Mesenchymal stem cell (in vitro differentiated cells and primary cell): Measurements from ENCODE around the gene ZBTB48.

ENCODE experiments used
- DNase-seq: peaks from one replicate; pipeline ENCODE4 v3.0.0-alpha.2; 2013
- H2AFZ ChIP-seq: one replicate; pipeline ENCODE4 v1.6.1; 2013; ENCODE audit warnings: low read depth, mild to moderate bottlenecking, control low read depth, inconsistent platforms, low read length, moderate library complexity
- H2AK5ac ChIP-seq: 2 replicates; pipeline ENCODE4 v1.6.1; 2013; ENCODE audit warnings: low read length, moderate library complexity, mild to moderate bottlenecking, inconsistent platforms; ENCODE audit not compliant: severe bottlenecking
- H2BK120ac ChIP-seq: one replicate; pipeline ENCODE4 v1.6.1; 2013; ENCODE audit warnings: low read depth, mild to moderate bottlenecking, inconsistent platforms, low read length, moderate library complexity
- H2BK12ac ChIP-seq, 2 experiments: one replicate each; pipeline ENCODE4 v1.6.1; 2013; ENCODE audit warnings: inconsistent platforms in 2 of 2, low read length in 2 of 2, mild to moderate bottlenecking in 2 of 2, moderate library complexity in 2 of 2, control low read depth in 1 of 2
- H2BK15ac ChIP-seq: one replicate; pipeline ENCODE4 v1.6.1; 2013; ENCODE audit warnings: mild to moderate bottlenecking, low read depth, inconsistent platforms; ENCODE audit not compliant: poor library complexity, severe bottlenecking
- H2BK5ac ChIP-seq: 2 replicates; pipeline ENCODE4 v1.6.1; 2013; ENCODE audit warnings: low read depth, mild to moderate bottlenecking, low read length, control low read depth, inconsistent platforms; ENCODE audit not compliant: poor library complexity, severe bottlenecking
- H3K14ac ChIP-seq, 2 experiments: one replicate each; pipeline ENCODE4 v1.6.1; 2013; ENCODE audit warnings: inconsistent platforms in 2 of 2, low read length in 2 of 2, control low read depth in 1 of 2, mild to moderate bottlenecking in 1 of 2, moderate library complexity in 1 of 2
- H3K18ac ChIP-seq, 2 experiments: one replicate each; pipeline ENCODE4 v1.6.1; 2013; ENCODE audit warnings: inconsistent platforms in 2 of 2, low read length in 2 of 2, control low read depth in 1 of 2, low read depth in 1 of 2, mild to moderate bottlenecking in 1 of 2
- H3K23ac ChIP-seq, 2 experiments: one replicate each; pipeline ENCODE4 v1.6.1; 2013; ENCODE audit warnings: inconsistent platforms in 2 of 2, low read length in 2 of 2, mild to moderate bottlenecking in 2 of 2, moderate library complexity in 2 of 2, control low read depth in 1 of 2
- H3K27ac ChIP-seq: 2 replicates; pipeline ENCODE4 v1.5.1; 2013; ENCODE audit warnings: mild to moderate bottlenecking, moderate library complexity, low read length, control low read depth, inconsistent platforms; ENCODE audit not compliant: poor library complexity, severe bottlenecking
- H3K27me3 ChIP-seq, 2 experiments: 2 replicates each; pipeline versions ENCODE4 v1.6.1 to v1.7.0; 2013; ENCODE audit warnings: low read length in 2 of 2, mild to moderate bottlenecking in 2 of 2, moderate library complexity in 2 of 2, control low read depth in 1 of 2, inconsistent platforms in 1 of 2; ENCODE audit not compliant: control insufficient read depth in 1 of 2, insufficient read depth in 1 of 2
- H3K36me3 ChIP-seq, 2 experiments: 2 replicates each; pipeline versions ENCODE4 v1.6.1 to v1.7.0; 2013; ENCODE audit warnings: low read length in 2 of 2, control low read depth in 1 of 2, inconsistent platforms in 1 of 2, low read depth in 1 of 2, mild to moderate bottlenecking in 1 of 2; ENCODE audit not compliant: insufficient read depth in 2 of 2, control insufficient read depth in 1 of 2
- H3K4ac ChIP-seq, 2 experiments: one replicate each; pipeline ENCODE4 v1.6.1; 2013; ENCODE audit warnings: inconsistent platforms in 2 of 2, low read length in 2 of 2, mild to moderate bottlenecking in 2 of 2, moderate library complexity in 2 of 2, control low read depth in 1 of 2, low read depth in 1 of 2
- H3K4me1 ChIP-seq: 2 replicates; pipeline ENCODE4 v1.6.1; 2013; ENCODE audit warnings: low read depth, low read length, control low read depth; ENCODE audit not compliant: control insufficient read depth, insufficient read depth
- H3K4me2 ChIP-seq: 2 replicates; pipeline ENCODE4 v1.6.1; 2013; ENCODE audit warnings: low read length, mild to moderate bottlenecking, inconsistent platforms; ENCODE audit not compliant: poor library complexity, severe bottlenecking
- H3K4me3 ChIP-seq, 2 experiments: 2 replicates each; pipeline versions ENCODE4 v1.5.1 to v1.7.0; 2013; ENCODE audit warnings: low read length in 2 of 2, mild to moderate bottlenecking in 2 of 2, control low read depth in 1 of 2, low read depth in 1 of 2; ENCODE audit not compliant: insufficient read depth in 1 of 2
- H3K79me1 ChIP-seq: replicated peaks from 2 replicates; pipeline ENCODE4 v1.6.1; 2013; ENCODE audit warnings: mild to moderate bottlenecking, control low read depth, low read length, inconsistent platforms; ENCODE audit not compliant: poor library complexity, severe bottlenecking
- H3K9ac ChIP-seq: 2 replicates; pipeline ENCODE4 v1.7.0; 2013; ENCODE audit warnings: mild to moderate bottlenecking, low read length, moderate library complexity
- H3K9me3 ChIP-seq: 2 replicates; pipeline ENCODE4 v1.7.0; 2013; ENCODE audit warnings: mild to moderate bottlenecking, low read length; ENCODE audit not compliant: control insufficient read depth
- H4K8ac ChIP-seq: one replicate; pipeline ENCODE4 v1.6.1; 2013; ENCODE audit warnings: inconsistent platforms, mild to moderate bottlenecking, low read length, moderate library complexity
- H4K91ac ChIP-seq: one replicate; pipeline ENCODE4 v1.6.1; 2013; ENCODE audit warnings: mild to moderate bottlenecking, low read length, inconsistent platforms
- WGBS: methylation state at CpG from one replicate; pipeline ENCODE4 v1.1.7; 2013; ENCODE audit warnings: mixed read lengths; 5-methylcytosine and 5-hydroxymethylcytosine counted together

ZBTB48 gene

DNA sequence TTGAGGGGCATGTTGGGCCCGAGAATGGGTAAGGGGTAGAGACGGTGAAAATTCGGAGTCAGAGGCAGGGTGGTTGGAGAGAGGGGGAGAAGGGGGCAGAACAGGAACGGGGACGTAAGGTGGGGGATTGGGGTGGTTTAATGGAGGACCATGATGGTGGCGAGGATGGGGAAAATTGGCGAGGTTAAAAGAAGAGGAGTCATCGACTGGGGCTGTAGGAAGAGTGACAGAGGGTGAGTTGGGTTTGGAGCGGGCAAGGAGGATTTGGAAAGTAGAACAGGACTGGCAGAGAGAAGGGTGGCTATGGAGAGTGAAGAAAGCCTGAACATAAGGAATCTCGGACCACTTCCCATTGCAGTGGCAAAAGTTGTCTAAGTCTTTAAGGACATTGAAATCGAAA, 10.8 kb upstream of the ZBTB48 start:
- H3K79me1 ChIP-seq, result no peaks in the 10 kb centered on the region
- no peaks in the 10 kb centered on the region for H3K36me3 ChIP-seq
- H3K14ac ChIP-seq, result no peak overlapping the region
- DNase-seq, result no peak
- no peak overlapping the region for H3K27ac ChIP-seq
- H2AK5ac ChIP-seq, result no peak overlapping the region
- H2BK15ac ChIP-seq, result no peak overlapping the region
- H3K4me2 ChIP-seq, result no peak overlapping the region
- H2BK12ac ChIP-seq, result no peak overlapping the region
- H3K27me3 ChIP-seq, result peaks cover 50 to 51% of the 10 kb centered on the region in 2 experiments
- no peak overlapping the region for H4K91ac ChIP-seq
- H2BK5ac ChIP-seq, result no peak overlapping the region
- H3K4me1 ChIP-seq, result no peaks in the 10 kb centered on the region
- no peak overlapping the region for H3K4ac ChIP-seq
- WGBS, result 95% methylated on average over 11 of the region's 11 CpGs
- H3K18ac ChIP-seq, result no peak overlapping the region
- no peaks in the 10 kb centered on the region for H3K9me3 ChIP-seq
- H2AFZ ChIP-seq, result no peak overlapping the region
- H3K23ac ChIP-seq, result no peak overlapping the region
- H3K9ac ChIP-seq, result no peak overlapping the region
- no peak overlapping the region for H4K8ac ChIP-seq
- no peak overlapping the region for H3K4me3 ChIP-seq
- no peak overlapping the region for H2BK120ac ChIP-seq

DNA sequence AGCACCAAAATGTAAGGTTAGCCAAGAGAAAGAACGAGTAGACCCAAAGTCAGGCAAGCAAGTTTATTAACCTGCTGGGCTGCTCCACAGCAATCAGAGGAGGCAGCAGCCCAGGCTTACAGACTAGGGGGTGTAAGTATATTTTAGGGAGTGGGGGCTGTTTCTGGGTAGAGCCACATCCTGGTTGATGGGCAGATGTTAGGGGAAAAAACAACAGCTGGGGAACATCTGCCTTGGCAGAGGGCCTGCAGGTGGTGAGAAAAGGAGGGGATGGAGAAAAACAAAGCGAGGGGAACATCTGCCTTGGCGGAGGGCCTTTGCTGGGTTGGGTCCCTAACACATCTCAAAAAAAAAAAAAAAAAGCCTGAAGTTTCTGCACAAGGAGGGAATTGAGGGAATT, 9.7 kb upstream of the ZBTB48 start:
- Histone ChIP-seq H2AK5ac (no peak overlapping the region), H3K9ac (no peak overlapping the region), H2BK5ac (no peak overlapping the region), H3K4me3 (no peak overlapping the region), H3K4me1 (peaks cover 3% of the 10 kb centered on the region), H3K9me3 (no peaks in the 10 kb centered on the region), H2BK15ac (no peak overlapping the region), H3K27me3 (peaks cover 39 to 41% of the 10 kb centered on the region in 2 experiments), H3K4me2 (no peak overlapping the region), H2AFZ (no peak overlapping the region), H3K79me1 (no peaks in the 10 kb centered on the region), H3K18ac (no peak overlapping the region), H3K14ac (no peak overlapping the region), H3K27ac (no peak overlapping the region), H3K4ac (no peak overlapping the region), H4K8ac (no peak overlapping the region), H2BK120ac (no peak overlapping the region), H3K36me3 (no peaks in the 10 kb centered on the region), H2BK12ac (no peak overlapping the region), H3K23ac (no peak overlapping the region), H4K91ac (no peak overlapping the region)
- DNase-seq, result no peak
- WGBS, result 74% methylated on average over 3 of the region's 3 CpGs

DNA sequence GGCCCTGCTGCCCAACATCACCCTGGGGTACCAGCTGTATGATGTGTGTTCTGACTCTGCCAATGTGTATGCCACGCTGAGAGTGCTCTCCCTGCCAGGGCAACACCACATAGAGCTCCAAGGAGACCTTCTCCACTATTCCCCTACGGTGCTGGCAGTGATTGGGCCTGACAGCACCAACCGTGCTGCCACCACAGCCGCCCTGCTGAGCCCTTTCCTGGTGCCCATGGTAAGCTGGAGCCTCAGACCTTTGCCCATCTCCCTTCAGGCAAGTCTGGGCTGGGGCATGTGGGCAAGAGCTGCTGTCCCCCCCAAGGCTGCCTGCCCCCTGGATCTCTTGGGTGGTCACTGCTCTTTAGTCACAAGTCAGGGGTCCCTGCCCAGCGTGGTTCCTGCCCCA, 8.8 kb upstream of the ZBTB48 start:
- Histone ChIP-seq H2BK120ac (no peak overlapping the region), H3K4me2 (no peak overlapping the region), H3K18ac (no peak overlapping the region), H3K9me3 (no peaks in the 10 kb centered on the region), H2BK12ac (peak overlapping the region in 1 of 2 experiments; percentile 8), H3K4ac (no peak overlapping the region), H4K8ac (no peak overlapping the region), H3K27me3 (peaks cover 30 to 32% of the 10 kb centered on the region in 2 experiments), H3K36me3 (no peaks in the 10 kb centered on the region), H2AK5ac (no peak overlapping the region), H3K79me1 (no peaks in the 10 kb centered on the region), H3K4me3 (no peak overlapping the region), H3K27ac (no peak overlapping the region), H2AFZ (no peak overlapping the region), H4K91ac (no peak overlapping the region), H2BK5ac (no peak overlapping the region), H3K9ac (no peak overlapping the region), H3K14ac (peak overlapping the region in 1 of 2 experiments; percentile 28), H3K23ac (peak overlapping the region in 1 of 2 experiments; percentile 1), H2BK15ac (no peak overlapping the region), H3K4me1 (peaks cover 3% of the 10 kb centered on the region)
- no peak for DNase-seq
- 61% methylated on average over 5 of the region's 5 CpGs for WGBS

DNA sequence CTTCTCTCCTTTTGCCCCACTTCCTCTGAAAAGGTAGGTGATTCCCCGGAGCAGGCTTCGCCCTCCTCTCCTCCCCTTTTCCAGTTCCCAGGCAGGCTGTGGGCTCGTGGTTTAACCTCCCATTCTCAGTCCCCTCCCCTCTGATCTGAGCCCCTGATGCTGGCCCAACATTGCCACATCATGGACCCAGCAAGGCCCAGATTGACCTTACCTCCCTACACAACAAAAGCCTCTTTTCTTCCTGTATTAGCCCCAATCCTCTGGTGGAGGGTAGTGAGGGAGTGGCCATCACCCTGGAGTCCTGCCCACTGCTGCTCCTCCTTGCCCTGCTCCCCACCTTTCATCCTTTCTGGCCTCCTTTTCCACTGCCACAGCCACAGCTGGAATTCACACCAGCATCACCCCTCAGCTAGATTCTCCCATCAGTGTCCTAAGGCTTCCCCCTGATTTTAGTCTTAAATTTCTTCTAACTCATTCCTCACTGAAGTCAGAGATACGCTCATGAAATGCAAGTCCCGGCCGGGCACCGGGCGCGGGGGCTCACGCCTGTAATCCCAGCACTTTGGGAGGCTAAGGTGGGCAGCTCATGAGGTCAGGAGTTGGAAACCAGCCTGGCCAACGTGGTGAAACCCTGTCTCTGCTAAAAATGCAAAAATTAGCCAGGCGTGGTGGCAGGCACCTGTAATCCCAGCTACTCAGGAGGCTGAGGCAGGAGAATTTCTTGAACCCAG, 7.0 kb upstream of the ZBTB48 start:
- no peaks in the 10 kb centered on the region for H3K79me1 ChIP-seq
- DNase-seq, result no peak
- H2BK5ac ChIP-seq, result no peak overlapping the region
- no peak overlapping the region for H3K4ac ChIP-seq
- no peak overlapping the region for H4K8ac ChIP-seq
- no peak overlapping the region for H2AK5ac ChIP-seq
- no peak overlapping the region for H2BK15ac ChIP-seq
- no peaks in the 10 kb centered on the region for H3K9me3 ChIP-seq
- H2BK120ac ChIP-seq, result no peak overlapping the region
- no peaks in the 10 kb centered on the region for H3K36me3 ChIP-seq
- WGBS, result 74% methylated on average over 12 of the region's 12 CpGs
- no peak overlapping the region for H4K91ac ChIP-seq
- no peak overlapping the region for H3K4me2 ChIP-seq
- no peak overlapping the region for H2AFZ ChIP-seq
- no peak overlapping the region for H3K9ac ChIP-seq
- H3K4me1 ChIP-seq, result peaks cover 3% of the 10 kb centered on the region
- H2BK12ac ChIP-seq, result no peak overlapping the region
- no peak overlapping the region for H3K4me3 ChIP-seq
- H3K27ac ChIP-seq, result no peak overlapping the region
- H3K14ac ChIP-seq, result no peak overlapping the region
- H3K27me3 ChIP-seq, result peaks cover 28% of the 10 kb centered on the region in 2 experiments
- H3K23ac ChIP-seq, result no peak overlapping the region
- no peak overlapping the region for H3K18ac ChIP-seq
